ENCODE results near the gene TMEM121.

The TMEM121 gene

GRCh38 chr14:105501504-105502291, 24.7 kb upstream of the TMEM121 start:
- TF ChIP-seq NFIC (IDR thresholded peaks at IDR 0.05) (no peak), CREB1 (IDR thresholded peaks at IDR 0.05; ENCODE audit: low read depth) (no peak), EP300 (IDR thresholded peaks at IDR 0.05; ENCODE audit: borderline replicate concordance) (no peak), FOXM1 (IDR thresholded peaks at IDR 0.05; ENCODE audit: borderline replicate concordance, low read depth) (no peak), CEBPB (IDR thresholded peaks at IDR 0.05) (no peak), TEAD4 (IDR thresholded peaks at IDR 0.05) (no peak), USF1 (IDR thresholded peaks at IDR 0.05) (no peak), TCF12 (IDR thresholded peaks at IDR 0.05; ENCODE audit: low read depth) (no peak), ZBTB7A (IDR thresholded peaks at IDR 0.05; ENCODE audit: low read depth) (no peak), MAX (IDR thresholded peaks at IDR 0.05) (no peak), TAF1 (IDR thresholded peaks at IDR 0.05; ENCODE audit: low read depth) (no peak), RAD21 (IDR thresholded peaks at IDR 0.05; ENCODE audit: low read depth) (no peak), YY1 (IDR thresholded peaks at IDR 0.05; ENCODE audit: low read depth) (no peak), EGR1 (IDR thresholded peaks at IDR 0.05) (no peak), REST (IDR thresholded peaks at IDR 0.05; ENCODE audit: low read depth) (no peak)

GRCh38 chr14:105502446-105503295, 23.7 kb upstream of the TMEM121 start:
- TF ChIP-seq MAX (IDR thresholded peaks at IDR 0.05) (no peak), CEBPB (IDR thresholded peaks at IDR 0.05) (no peak), NFIC (IDR thresholded peaks at IDR 0.05) (no peak), RAD21 (IDR thresholded peaks at IDR 0.05; ENCODE audit: low read depth) (no peak), REST (IDR thresholded peaks at IDR 0.05; ENCODE audit: low read depth) (no peak), TCF12 (IDR thresholded peaks at IDR 0.05; ENCODE audit: low read depth) (no peak)

- TF ChIP-seq TEAD4 (IDR thresholded peaks at IDR 0.05) = no peak
- TF ChIP-seq EP300 (IDR thresholded peaks at IDR 0.05; ENCODE audit: borderline replicate concordance) = no peak
- TF ChIP-seq ZBTB7A (IDR thresholded peaks at IDR 0.05; ENCODE audit: low read depth) = no peak
- TF ChIP-seq USF1 (IDR thresholded peaks at IDR 0.05) = no peak
- TF ChIP-seq CEBPB (IDR thresholded peaks at IDR 0.05) = no peak
- TF ChIP-seq TAF1 (IDR thresholded peaks at IDR 0.05; ENCODE audit: low read depth) = no peak
- TF ChIP-seq YY1 (IDR thresholded peaks at IDR 0.05; ENCODE audit: low read depth) = no peak
- TF ChIP-seq MAX (IDR thresholded peaks at IDR 0.05) = no peak
- no peak for TF ChIP-seq CREB1 (IDR thresholded peaks at IDR 0.05; ENCODE audit: low read depth)
- TF ChIP-seq EGR1 (IDR thresholded peaks at IDR 0.05) = no peak
- no peak for TF ChIP-seq TCF12 (IDR thresholded peaks at IDR 0.05; ENCODE audit: low read depth)
- TF ChIP-seq RAD21 (IDR thresholded peaks at IDR 0.05; ENCODE audit: low read depth) = no peak
- TF ChIP-seq FOXM1 (IDR thresholded peaks at IDR 0.05; ENCODE audit: borderline replicate concordance, low read depth) = no peak
- no peak for TF ChIP-seq REST (IDR thresholded peaks at IDR 0.05; ENCODE audit: low read depth)
- TF ChIP-seq NFIC (IDR thresholded peaks at IDR 0.05) = no peak
These were observed 23.1 kb upstream of the TMEM121 start for GRCh38 chr14:105503296-105503640.

Measured in Ishikawa (cell line).